ENCODE results near the gene RRP8.

DNA sequence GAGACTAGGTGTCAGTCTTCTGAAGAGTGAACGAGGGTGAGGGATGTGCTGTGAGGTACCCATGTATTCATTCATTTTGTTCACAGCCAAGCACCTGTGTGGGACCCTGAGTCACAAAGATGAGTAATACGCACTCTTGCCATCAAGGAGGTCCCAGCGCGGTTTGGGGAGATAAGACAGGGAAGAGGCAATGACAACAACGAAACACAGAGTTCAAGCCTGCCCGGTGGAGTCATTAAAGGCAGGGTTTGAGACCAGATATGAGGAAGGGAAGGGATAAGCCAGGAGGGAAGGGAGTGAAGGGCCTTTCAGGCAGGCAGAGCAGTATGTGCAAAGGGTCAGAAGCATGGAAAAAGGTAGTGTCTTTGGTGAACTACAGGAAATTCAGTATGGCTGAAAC is 47.6 kb upstream of the RRP8 start:
- TF ChIP-seq, protein P1, sequence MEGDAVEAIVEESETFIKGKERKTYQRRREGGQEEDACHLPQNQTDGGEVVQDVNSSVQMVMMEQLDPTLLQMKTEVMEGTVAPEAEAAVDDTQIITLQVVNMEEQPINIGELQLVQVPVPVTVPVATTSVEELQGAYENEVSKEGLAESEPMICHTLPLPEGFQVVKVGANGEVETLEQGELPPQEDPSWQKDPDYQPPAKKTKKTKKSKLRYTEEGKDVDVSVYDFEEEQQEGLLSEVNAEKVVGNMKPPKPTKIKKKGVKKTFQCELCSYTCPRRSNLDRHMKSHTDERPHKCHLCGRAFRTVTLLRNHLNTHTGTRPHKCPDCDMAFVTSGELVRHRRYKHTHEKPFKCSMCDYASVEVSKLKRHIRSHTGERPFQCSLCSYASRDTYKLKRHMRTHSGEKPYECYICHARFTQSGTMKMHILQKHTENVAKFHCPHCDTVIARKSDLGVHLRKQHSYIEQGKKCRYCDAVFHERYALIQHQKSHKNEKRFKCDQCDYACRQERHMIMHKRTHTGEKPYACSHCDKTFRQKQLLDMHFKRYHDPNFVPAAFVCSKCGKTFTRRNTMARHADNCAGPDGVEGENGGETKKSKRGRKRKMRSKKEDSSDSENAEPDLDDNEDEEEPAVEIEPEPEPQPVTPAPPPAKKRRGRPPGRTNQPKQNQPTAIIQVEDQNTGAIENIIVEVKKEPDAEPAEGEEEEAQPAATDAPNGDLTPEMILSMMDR (IDR thresholded peaks at IDR 0.05) = no peak
- TF ChIP-seq POLR2A (IDR thresholded peaks at IDR 0.05) = no peak
